BLaER1 (cell line): ENCODE data around the gene TGM5.
"Not testable (repeated sequence)": the region's sequence is repeated elsewhere in the genome, so short reads cannot be mapped to it uniquely, and the experiment has no call there.

ENCODE experiments used
- H3K27ac ChIP-seq: shearing (Covaris generic); formaldehyde crosslinking; 2 replicates; pipeline ENCODE4 v1.8.1; 2022
- H3K27me3 ChIP-seq: shearing (Covaris generic); formaldehyde crosslinking; 2 replicates; pipeline ENCODE4 v1.8.1; 2022
- H3K36me3 ChIP-seq: shearing (Covaris generic); formaldehyde crosslinking; 2 replicates; pipeline ENCODE4 v1.8.1; 2022
- H3K4me1 ChIP-seq: shearing (Covaris generic); formaldehyde crosslinking; 2 replicates; pipeline ENCODE4 v1.8.1; 2022
- H3K4me2 ChIP-seq: shearing (Covaris generic); formaldehyde crosslinking; 2 replicates; pipeline ENCODE4 v1.8.1; 2022
- H3K4me3 ChIP-seq: shearing (Covaris generic); formaldehyde crosslinking; 2 replicates; pipeline ENCODE4 v1.8.1; 2022
- H3K9ac ChIP-seq: shearing (Covaris generic); formaldehyde crosslinking; 2 replicates; pipeline ENCODE4 v1.8.1; 2022
- H3K9me3 ChIP-seq: shearing (Covaris generic); formaldehyde crosslinking; 2 replicates; pipeline ENCODE4 v1.8.1; 2022
- H4K20me1 ChIP-seq: shearing (Covaris generic); formaldehyde crosslinking; 2 replicates; pipeline ENCODE4 v1.8.1; 2022
- Cebpa-rat ChIP-seq: shearing (Covaris generic); IDR thresholded peaks from 2 replicates; pipeline ENCODE4 v1.8.1; 2022

TGM5 gene

DNA sequence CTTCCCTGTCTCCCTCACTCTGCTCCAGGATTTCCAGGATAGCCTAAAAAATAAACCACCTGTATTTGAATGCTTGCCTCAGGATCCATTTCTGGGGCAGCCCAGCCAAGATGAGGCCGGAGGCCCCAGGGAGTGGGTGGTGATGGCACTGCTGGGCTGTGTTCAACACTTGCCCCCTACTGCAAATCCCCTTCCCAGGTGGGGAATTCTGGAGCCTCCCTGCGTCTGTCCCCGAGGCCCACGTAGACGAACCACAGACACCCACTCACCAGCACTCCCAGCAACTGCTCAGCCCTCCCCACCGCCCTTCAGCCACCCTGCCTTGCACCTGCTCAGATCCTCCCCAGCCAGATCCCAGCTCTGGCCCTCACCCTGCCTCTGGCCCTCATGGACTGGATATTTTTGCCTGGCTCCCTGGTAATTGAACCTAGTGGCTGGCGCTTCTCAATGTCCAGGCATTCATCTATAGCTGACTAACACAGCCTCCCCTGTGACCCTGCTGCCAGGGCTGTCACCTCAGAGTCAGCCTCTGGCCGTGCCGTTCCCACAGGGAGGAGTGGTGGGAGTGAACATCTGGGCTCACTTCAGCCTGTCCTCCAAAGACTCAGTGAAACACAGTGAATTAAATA lies 28.8 kb downstream of the TGM5 start:
- Histone ChIP-seq H3K9ac (0 out of 2 replicates have a peak overlapping the region, but pooled peaks have one; percentile 10), H4K20me1 (no peaks in the 10 kb centered on the region), H3K36me3 (no peaks in the 10 kb centered on the region), H3K4me3 (no peak overlapping the region), H3K27me3 (no peaks in the 10 kb centered on the region), H3K9me3 (no peaks in the 10 kb centered on the region), H3K4me2 (peak overlapping the region; percentile 80), H3K27ac (peak overlapping the region; percentile 77), H3K4me1 (peaks cover 75% of the 10 kb centered on the region)
- no peak for TF ChIP-seq Cebpa-rat

DNA sequence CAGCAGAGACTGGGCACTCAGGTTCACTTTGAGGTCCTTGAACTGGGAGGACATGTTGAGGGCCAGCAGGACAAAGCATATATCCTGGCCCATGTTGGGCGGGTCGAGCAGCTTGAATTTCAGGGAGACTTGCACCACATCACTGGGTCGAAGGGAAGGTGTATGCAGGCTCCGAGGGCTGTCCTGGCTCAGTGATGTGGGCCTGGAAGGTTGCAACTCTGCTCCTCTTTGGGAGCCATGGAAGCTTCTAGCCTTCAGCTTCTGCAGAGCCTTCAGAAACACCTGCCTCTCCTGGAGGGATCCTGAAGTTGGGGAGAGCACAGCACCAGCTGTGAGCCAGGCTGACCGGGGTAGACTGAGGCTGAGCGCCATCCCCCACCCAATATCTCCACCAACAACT lies 31.2 kb downstream of the TGM5 start:
- no peaks in the 10 kb centered on the region for H3K36me3 ChIP-seq
- H3K4me2 ChIP-seq: peak overlapping the region; percentile 80
- H3K9me3 ChIP-seq: no peaks in the 10 kb centered on the region
- peaks cover 76% of the 10 kb centered on the region for H3K4me1 ChIP-seq
- TF ChIP-seq Cebpa-rat: no peak
- no peak overlapping the region for H3K4me3 ChIP-seq
- no peaks in the 10 kb centered on the region for H4K20me1 ChIP-seq
- no peaks in the 10 kb centered on the region for H3K27me3 ChIP-seq
- peak overlapping the region; percentile 77 for H3K27ac ChIP-seq
- H3K9ac ChIP-seq: no peak overlapping the region

DNA sequence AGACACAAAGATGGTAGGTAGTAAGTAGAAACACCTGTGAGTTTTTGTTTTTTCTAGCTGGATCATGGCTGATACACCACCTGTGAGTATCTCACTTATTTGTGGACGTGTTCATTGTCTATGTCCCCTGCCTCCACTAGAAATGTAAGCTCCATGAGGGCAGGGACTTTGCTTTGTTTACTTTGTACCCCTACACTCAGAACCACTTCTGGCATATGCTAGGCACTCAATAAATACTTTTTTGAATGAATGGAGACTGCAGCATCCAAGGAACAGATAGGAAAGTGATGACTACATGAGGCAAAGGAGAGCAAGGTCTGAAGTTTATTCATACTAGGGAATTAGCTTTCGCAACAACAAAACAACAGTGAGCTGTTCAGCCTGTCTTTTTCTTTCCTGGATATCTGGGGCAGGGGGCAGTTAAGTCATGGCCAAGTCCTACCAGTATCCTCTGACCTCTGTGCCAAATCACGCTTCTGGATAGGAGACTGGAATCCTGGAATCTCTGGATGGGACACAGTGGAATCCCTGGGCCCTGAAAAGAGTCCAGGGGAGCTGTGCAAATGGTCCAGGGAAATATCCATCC lies 34.3 kb downstream of the TGM5 start:
- Histone ChIP-seq H3K9me3 (no peaks in the 10 kb centered on the region), H3K4me2 (no peak overlapping the region), H3K27ac (no peak overlapping the region), H3K4me3 (no peak overlapping the region), H4K20me1 (no peaks in the 10 kb centered on the region), H3K27me3 (no peaks in the 10 kb centered on the region), H3K9ac (no peak overlapping the region), H3K36me3 (no peaks in the 10 kb centered on the region), H3K4me1 (peaks cover 46% of the 10 kb centered on the region)
- TF ChIP-seq Cebpa-rat: no peak

DNA sequence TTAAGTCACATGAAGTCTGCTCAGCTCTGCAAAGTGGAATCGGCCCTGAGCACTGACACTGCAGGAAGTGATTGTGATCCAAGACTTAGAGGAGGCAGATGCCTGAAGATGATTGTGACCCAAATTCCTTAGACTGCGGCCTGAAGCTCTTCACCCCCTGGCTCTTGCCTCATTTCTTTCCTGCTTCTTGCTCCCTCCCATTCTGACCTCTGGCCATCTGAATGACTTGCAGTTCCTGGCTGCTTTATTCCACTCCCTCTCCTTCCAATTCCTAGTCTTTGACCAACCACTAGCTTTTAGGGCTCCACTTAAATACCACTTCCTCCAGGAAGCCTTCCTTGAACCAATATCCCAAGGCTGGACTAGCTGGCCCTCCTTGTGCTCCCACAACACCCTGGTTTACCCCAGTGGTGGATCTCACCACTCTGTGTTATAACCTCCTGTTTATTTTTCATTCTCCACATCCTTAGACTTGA lies 36.0 kb downstream of the TGM5 start:
- no peak overlapping the region for H3K4me2 ChIP-seq
- no peaks in the 10 kb centered on the region for H4K20me1 ChIP-seq
- no peak overlapping the region for H3K27ac ChIP-seq
- H3K9ac ChIP-seq: no peak overlapping the region
- H3K9me3 ChIP-seq: peaks cover 9% of the 10 kb centered on the region
- no peaks in the 10 kb centered on the region for H3K36me3 ChIP-seq
- peaks cover 33% of the 10 kb centered on the region for H3K4me1 ChIP-seq
- H3K4me3 ChIP-seq: no peak overlapping the region
- no peaks in the 10 kb centered on the region for H3K27me3 ChIP-seq
- TF ChIP-seq Cebpa-rat: no peak

DNA sequence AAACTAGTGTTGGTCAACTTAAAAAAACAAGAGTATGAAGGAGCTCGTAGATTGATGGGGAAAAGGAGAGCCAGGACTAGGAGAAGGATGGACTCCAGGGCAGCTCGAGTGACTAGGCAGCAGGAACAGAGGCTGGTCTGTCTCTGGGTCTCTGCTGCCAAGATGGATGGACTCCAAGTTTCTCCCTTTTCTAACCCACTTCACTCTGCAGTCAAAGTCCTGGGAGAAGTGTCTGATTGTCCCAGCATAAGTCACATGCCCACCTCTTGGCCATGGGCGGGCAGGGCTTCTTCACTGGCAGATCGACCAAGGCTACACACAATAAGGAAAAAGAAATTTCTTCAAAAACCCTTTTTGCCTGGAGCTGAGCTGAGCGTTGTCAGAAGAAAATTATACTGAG lies 36.8 kb downstream of the TGM5 start:
- H3K4me3 ChIP-seq: no peak overlapping the region
- no peaks in the 10 kb centered on the region for H3K36me3 ChIP-seq
- no peak overlapping the region for H3K4me2 ChIP-seq
- H4K20me1 ChIP-seq: no peaks in the 10 kb centered on the region
- H3K9me3 ChIP-seq: peaks cover 9% of the 10 kb centered on the region
- H3K9ac ChIP-seq: no peak overlapping the region
- H3K27me3 ChIP-seq: no peaks in the 10 kb centered on the region
- no peak for TF ChIP-seq Cebpa-rat
- H3K4me1 ChIP-seq: peaks cover 26% of the 10 kb centered on the region
- H3K27ac ChIP-seq: no peak overlapping the region

DNA sequence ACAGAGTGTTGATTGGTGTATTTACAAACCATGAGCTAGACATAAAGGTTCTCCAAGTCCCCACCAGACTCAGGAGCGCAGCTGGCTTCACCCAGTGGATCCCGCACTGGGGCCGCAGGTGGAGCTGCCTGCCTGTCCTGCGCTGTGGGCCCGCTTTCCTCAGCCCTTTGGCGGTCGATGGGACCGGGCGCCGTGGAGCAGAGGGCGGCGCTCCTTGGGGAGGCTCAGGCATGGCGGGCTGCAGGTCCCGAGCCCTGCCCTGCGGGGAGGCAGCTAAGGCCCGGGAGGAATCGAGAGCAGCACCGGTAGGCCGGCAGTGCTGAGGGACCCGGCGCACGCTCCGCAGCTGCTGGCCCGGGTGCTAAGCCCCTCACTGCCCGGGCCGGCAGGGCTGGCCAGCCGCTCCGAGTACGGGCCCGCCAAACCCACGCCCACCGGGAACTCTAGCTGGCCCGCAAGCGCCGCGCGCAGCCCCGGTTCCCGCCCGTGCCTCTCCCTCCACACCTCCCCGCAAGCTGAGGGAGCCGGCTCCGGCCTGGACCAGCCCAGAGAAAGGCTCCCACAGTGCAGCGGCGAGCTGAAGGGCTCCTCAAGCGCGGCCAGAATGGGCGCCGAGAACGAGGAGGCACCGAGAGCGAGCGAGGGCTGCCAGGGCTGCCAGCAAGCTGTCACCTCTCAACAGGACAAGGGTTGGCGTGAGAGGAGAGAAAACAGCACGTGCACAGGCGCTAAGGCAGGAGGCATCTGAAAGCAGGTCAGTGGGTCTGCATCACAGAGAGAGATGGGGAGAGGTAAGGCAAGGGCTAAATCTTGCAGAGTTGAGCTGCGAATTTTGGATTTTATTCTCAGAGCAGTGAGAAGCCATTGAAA lies 40.1 kb downstream of the TGM5 start:
- Histone ChIP-seq H4K20me1 (no peaks in the 10 kb centered on the region), H3K27me3 (no peaks in the 10 kb centered on the region), H3K9me3 (peaks cover 9% of the 10 kb centered on the region), H3K4me2 (no peak overlapping the region), H3K9ac (no peak overlapping the region), H3K27ac (no peak overlapping the region), H3K4me3 (no peak overlapping the region), H3K36me3 (no peaks in the 10 kb centered on the region), H3K4me1 (peaks cover 4% of the 10 kb centered on the region; the same call in 1 of the 2 replicates)
- TF ChIP-seq Cebpa-rat: no peak

DNA sequence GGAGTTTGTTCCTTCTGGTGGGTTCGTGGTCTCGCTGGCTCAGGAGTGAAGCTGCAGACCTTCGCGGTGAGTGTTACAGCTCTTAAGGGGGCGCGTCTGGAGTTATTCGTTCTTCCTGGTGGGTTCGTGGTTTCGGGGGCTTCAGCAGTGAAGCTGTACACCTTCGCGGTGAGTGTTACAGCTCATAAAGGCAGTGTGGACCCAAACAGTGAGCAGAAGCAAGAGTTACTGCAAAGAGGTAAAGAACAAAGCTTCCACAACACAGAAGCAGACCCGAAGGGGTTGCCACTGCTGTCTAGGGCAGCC lies 40.8 kb downstream of the TGM5 start:
- not testable (repeated sequence) for H3K36me3 ChIP-seq, H3K4me1 ChIP-seq, H3K9ac ChIP-seq, H3K27ac ChIP-seq, H3K9me3 ChIP-seq, H3K27me3 ChIP-seq, H4K20me1 ChIP-seq, H3K4me3 ChIP-seq, H3K4me2 ChIP-seq

DNA sequence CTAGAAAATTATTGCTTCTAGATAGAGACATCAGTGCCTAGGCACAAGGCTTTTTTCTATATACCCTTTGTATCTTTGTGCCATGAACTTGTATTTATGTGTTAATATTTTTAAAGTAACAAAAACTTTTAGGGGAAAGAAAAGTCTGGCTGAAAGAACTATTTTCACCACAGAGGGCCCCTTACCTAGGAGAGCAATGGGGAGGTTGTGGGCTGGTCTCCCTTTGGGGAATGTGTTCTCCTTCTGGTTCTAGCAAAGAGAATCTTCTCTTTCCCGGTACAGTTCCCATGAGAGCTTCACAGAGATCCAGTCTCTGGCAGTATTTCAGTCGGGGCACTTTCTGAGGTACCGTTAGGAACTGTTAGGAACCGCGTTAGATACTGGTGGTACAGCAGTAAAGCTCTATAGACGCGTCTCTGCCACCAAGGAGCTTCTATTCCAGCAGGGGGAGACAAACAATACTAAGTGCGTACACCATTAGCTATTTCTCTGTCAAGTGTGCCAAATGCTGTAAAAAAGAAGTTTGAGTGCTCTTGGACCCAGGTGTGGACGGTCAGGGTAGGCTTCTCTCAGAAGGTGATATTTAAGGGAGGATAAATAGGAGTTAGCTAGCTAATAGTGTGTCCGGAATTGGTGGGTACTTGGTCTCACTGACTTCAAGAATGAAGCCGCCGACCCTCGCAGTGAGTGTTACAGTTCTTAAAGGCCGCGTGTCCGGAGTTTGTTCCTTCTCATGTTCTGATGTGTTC lies 41.4 kb downstream of the TGM5 start:
- Histone ChIP-seq H3K9ac (no peak overlapping the region), H3K9me3 (peaks cover 9% of the 10 kb centered on the region), H4K20me1 (no peaks in the 10 kb centered on the region), H3K4me1 (peaks cover 4% of the 10 kb centered on the region; the same call in 1 of the 2 replicates), H3K4me3 (no peak overlapping the region), H3K27ac (no peak overlapping the region), H3K27me3 (no peaks in the 10 kb centered on the region), H3K4me2 (no peak overlapping the region), H3K36me3 (no peaks in the 10 kb centered on the region)
- TF ChIP-seq Cebpa-rat: no peak

DNA sequence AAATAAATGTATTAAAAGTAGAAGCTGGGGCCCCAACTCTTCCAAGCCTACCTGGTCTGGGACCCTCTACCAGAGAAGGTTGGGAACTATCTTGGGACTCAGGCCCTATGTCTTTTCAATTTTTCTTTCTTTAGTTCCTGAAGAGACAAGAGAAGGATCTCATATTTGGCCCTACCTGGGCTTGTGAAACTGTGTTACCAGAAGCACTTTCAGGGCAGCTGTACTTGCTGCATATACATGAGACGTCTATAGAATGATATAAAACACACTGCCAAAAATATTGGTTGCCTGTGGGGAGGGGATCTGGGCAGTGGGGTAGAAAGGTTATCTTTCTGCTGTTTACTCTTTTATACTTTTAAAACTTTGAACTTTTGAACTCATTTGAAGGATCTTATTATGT lies 45.3 kb downstream of the TGM5 start:
- H3K4me1 ChIP-seq: peaks cover 4% of the 10 kb centered on the region; the same call in 1 of the 2 replicates
- H3K27me3 ChIP-seq: no peaks in the 10 kb centered on the region
- no peak overlapping the region for H3K27ac ChIP-seq
- H4K20me1 ChIP-seq: no peaks in the 10 kb centered on the region
- H3K9ac ChIP-seq: no peak overlapping the region
- no peak overlapping the region for H3K4me2 ChIP-seq
- H3K4me3 ChIP-seq: no peak overlapping the region
- peaks cover 5% of the 10 kb centered on the region for H3K9me3 ChIP-seq
- no peaks in the 10 kb centered on the region for H3K36me3 ChIP-seq
- no peak for TF ChIP-seq Cebpa-rat

DNA sequence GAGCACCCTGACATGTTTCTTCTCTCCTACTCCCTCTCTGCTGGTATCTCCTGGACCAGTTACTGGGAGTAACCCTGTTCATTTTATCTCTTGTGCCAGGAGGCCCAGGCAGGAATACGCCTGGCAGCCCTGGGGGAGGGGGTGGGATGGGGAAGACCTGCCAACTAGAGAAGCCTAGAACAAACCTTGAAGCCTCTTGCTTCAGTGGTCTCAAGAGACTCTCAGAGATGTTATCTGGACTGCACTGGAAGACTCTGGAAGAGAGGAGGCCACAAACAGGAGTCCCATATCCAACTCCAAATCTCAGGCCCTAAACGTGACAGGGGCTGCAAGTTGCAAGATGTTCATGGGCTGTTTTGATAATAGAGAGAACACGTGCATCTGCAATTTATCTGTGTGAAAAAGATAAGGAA lies 45.7 kb downstream of the TGM5 start, which contains the start of gene EPB42:
TSS of gene EPB42 (minus strand) at position 28 of the 413 bp plus-strand sequence. CDS start 193 bp downstream, outside the sequence.
- peaks cover 3% of the 10 kb centered on the region; the same call in 1 of the 2 replicates for H3K9me3 ChIP-seq
- H4K20me1 ChIP-seq: no peaks in the 10 kb centered on the region
- no peaks in the 10 kb centered on the region for H3K27me3 ChIP-seq
- peaks cover 4% of the 10 kb centered on the region; the same call in 1 of the 2 replicates for H3K4me1 ChIP-seq
- H3K4me2 ChIP-seq: no peak within 1 kb of the TSS
- H3K27ac ChIP-seq: no peak within 1 kb of the TSS
- H3K36me3 ChIP-seq: no peaks in the 10 kb centered on the region
- no peak for TF ChIP-seq Cebpa-rat
- H3K9ac ChIP-seq: no peak within 1 kb of the TSS
- H3K4me3 ChIP-seq: no peak within 1 kb of the TSS
